GM12872 (cell line): Measurements from ENCODE around the gene DDX1.

Experiments used
- CTCF ChIP-seq: IDR thresholded peaks from 3 replicates; pipeline ENCODE4 v1.5.1; 2011; ENCODE audit warnings: low read depth, mild to moderate bottlenecking, low read length, moderate library complexity; ENCODE audit not compliant: insufficient read depth

The DDX1 gene

GRCh38 chr2:15667809-15668556 lies 76.3 kb downstream of the DDX1 start:
- no peak for TF ChIP-seq CTCF

- no peak for TF ChIP-seq CTCF
Observed at GRCh38 chr2:15668611-15669305, 77.1 kb downstream of the DDX1 start.

GRCh38 chr2:15669375-15669910 lies 77.8 kb downstream of the DDX1 start:
- TF ChIP-seq CTCF: no peak

- no peak for TF ChIP-seq CTCF
Observed at GRCh38 chr2:15670469-15670868, 78.8 kb downstream of the DDX1 start.

- TF ChIP-seq CTCF: no peak
Observed at GRCh38 chr2:15670981-15671380, 79.3 kb downstream of the DDX1 start.

GRCh38 chr2:15671409-15671808 lies 79.7 kb downstream of the DDX1 start:
- no peak for TF ChIP-seq CTCF

GRCh38 chr2:15671842-15672815 lies 80.5 kb downstream of the DDX1 start:
- TF ChIP-seq CTCF: no peak
